ENCODE results near the gene CD70. TPM values are rescaled to one million over a fixed set of nuclear protein-coding genes. Genes with fewer than 3 reads are reported as not detected.

CD70 gene
- total and polyA plus RNA-seq, 7 donors, result 0.36 to 1.8 TPM; not detected in 5

- no peak for DNase-seq
- TF ChIP-seq POLR2AphosphoS5 (IDR thresholded peaks at IDR 0.05) (no peak), POLR2A (IDR thresholded peaks at IDR 0.05) (no peak), EP300 (IDR thresholded peaks at IDR 0.05) (no peak), CTCF (IDR thresholded peaks at IDR 0.05) (no peak)
- Histone ChIP-seq H3K27me3 (peaks cover 23 to 94% (median 71%) of the 10 kb centered on the region in 3 donors), H3K4me1 (peaks cover 0 to 14% (median 4%) of the 10 kb centered on the region in 4 donors), H3K27ac (no peak overlapping the region), H3K36me3 (no peaks in the 10 kb centered on the region), H3K9me3 (no peaks in the 10 kb centered on the region), H3K4me3 (no peak overlapping the region)
- WGBS, 2 donors, result 7 to 13% methylated on average over 20 of the region's 20 CpGs
- intact Hi-C loops (cut with DNase I), result no loop called here
Measured at GRCh38 chr19:6588508-6589345, 2.2 kb downstream of the CD70 start.

DNA sequence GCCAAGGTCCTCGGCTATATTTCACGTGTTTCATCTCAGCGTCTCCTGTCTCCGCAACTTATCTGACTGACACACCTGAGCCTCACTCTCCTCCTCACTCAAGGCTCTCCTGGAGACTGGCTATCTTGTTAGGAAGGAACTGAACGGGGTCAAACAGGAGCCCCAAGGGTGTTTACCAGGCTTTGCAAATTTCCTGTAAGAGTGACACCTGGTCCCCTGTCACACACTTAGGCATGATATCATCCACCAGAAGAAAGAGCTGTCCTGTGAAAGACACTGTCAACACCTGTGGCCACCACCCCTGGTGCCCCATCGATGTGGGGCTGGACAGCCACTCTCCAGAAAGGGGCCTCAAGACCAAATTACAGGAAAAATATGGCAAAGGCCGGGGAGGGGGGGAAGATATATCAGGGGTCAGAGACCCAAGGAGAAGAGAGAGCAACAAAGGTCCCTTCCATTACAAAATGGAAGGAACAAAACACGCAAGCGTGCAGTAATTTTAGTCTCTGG lies 2.9 kb downstream of the CD70 start:
- TF ChIP-seq CTCF (IDR thresholded peaks at IDR 0.05), result no peak
- TF ChIP-seq POLR2A (IDR thresholded peaks at IDR 0.05), result no peak
- no peak for TF ChIP-seq POLR2AphosphoS5 (IDR thresholded peaks at IDR 0.05)
- no peak for TF ChIP-seq EP300 (IDR thresholded peaks at IDR 0.05)

DNA sequence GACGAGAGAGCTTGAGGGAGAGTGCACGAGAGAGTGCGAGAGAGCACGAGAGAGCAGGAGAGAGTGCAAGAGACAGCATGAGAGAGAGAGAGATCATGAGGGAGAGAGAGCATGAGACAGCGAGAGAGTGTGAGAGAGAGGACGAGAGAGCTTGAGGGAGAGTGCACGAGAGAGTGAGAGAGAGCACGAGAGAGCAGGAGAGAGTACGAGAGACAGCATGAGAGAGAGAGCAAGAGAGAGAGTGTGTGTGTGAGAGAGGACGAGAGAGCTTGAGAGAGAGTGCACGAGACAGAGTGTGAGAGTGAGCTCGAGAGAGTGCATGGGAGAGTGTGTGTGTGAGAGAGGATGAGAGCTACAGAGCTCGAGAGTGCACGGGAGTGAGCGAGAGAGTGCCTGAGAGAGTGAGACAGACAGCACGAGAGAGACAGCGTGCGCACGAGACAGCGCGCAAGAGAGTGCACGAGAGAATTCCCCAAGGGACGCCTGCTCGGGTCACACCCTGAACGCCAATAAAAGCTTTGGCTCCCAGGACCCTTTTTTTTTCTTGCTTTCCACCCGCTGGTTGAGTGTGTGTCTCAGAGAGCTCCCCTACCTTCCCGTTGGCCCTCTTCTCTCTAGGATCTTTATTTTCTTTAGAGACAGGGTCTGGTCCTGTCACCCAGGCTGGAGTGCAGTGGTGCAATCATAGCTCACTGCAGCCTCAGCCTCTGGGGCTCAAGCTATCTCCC lies 3.7 kb downstream of the CD70 start:
- TF ChIP-seq CTCF (IDR thresholded peaks at IDR 0.05) (no peak), POLR2AphosphoS5 (IDR thresholded peaks at IDR 0.05) (no peak), POLR2A (IDR thresholded peaks at IDR 0.05) (no peak), EP300 (IDR thresholded peaks at IDR 0.05) (no peak)
- DNase-seq, result no peak
- H3K27me3 ChIP-seq, result peaks cover 21 to 86% (median 66%) of the 10 kb centered on the region in 3 donors
- H3K9me3 ChIP-seq, result no peaks in the 10 kb centered on the region
- H3K36me3 ChIP-seq, result no peaks in the 10 kb centered on the region
- 3 to 4% methylated on average over 27 of the region's 27 CpGs for WGBS, 2 donors
- peaks cover 0 to 14% (median 4%) of the 10 kb centered on the region in 4 donors for H3K4me1 ChIP-seq
- intact Hi-C loops (cut with DNase I), result no loop called here
- H3K27ac ChIP-seq, result no peak overlapping the region
- H3K4me3 ChIP-seq, result no peak overlapping the region

More for the DNA sequence above, 2.9 kb downstream of the CD70 start:
- intact Hi-C loops (cut with DNase I), result no loop called here
- Histone ChIP-seq H3K27me3 (peaks cover 23 to 90% (median 71%) of the 10 kb centered on the region in 3 donors), H3K36me3 (no peaks in the 10 kb centered on the region), H3K4me3 (no peak overlapping the region), H3K9me3 (no peaks in the 10 kb centered on the region), H3K27ac (no peak overlapping the region), H3K4me1 (peaks cover 0 to 14% (median 4%) of the 10 kb centered on the region in 4 donors)
- 6 to 11% methylated on average over 9 of the region's 9 CpGs for WGBS, 2 donors
- DNase-seq, result no peak

GRCh38 chr19:6586726-6587092 lies 4.2 kb downstream of the CD70 start:
- intact Hi-C loops (cut with DNase I), result no loop called here
- Histone ChIP-seq H3K4me3 (no peak overlapping the region), H3K9me3 (no peaks in the 10 kb centered on the region), H3K27me3 (peaks cover 19 to 82% (median 62%) of the 10 kb centered on the region in 3 donors), H3K27ac (no peak overlapping the region), H3K36me3 (no peaks in the 10 kb centered on the region), H3K4me1 (peaks cover 0 to 14% (median 4%) of the 10 kb centered on the region in 4 donors)
- no peak for DNase-seq
- TF ChIP-seq POLR2A (IDR thresholded peaks at IDR 0.05) (no peak), EP300 (IDR thresholded peaks at IDR 0.05) (no peak), POLR2AphosphoS5 (IDR thresholded peaks at IDR 0.05) (no peak), CTCF (IDR thresholded peaks at IDR 0.05) (no peak)
- WGBS, 2 donors, result 6 to 11% methylated on average over 4 of the region's 4 CpGs
